GM12875 (cell line): ENCODE results near the gene PLIN3.
"Not testable (repeated sequence)": the region's sequence is repeated elsewhere in the genome, so short reads cannot be mapped to it uniquely, and the experiment has no call there.

Source experiments
- H3K4me3 ChIP-seq: one replicate; pipeline ENCODE4 v1.5.1; 2011; ENCODE audit warnings: low read depth, low read length, control low read depth
- CTCF ChIP-seq: IDR thresholded peaks from 2 replicates; pipeline ENCODE4 v1.5.1; 2011; ENCODE audit warnings: low read depth, mild to moderate bottlenecking, control low read depth, inconsistent platforms, low read length, moderate library complexity, borderline replicate concordance; ENCODE audit not compliant: insufficient read depth

PLIN3 gene

GRCh38 chr19:4831304-4831978 is 36.0 kb downstream of the PLIN3 start, which contains the start of gene TICAM1:
TICAM1 (minus strand) TSS chr19:4831712; CDS start chr19:4818377, 13,335 bp downstream.
- no peak for TF ChIP-seq CTCF
- peak within 1 kb of the TSS; percentile 67 for H3K4me3 ChIP-seq

DNA sequence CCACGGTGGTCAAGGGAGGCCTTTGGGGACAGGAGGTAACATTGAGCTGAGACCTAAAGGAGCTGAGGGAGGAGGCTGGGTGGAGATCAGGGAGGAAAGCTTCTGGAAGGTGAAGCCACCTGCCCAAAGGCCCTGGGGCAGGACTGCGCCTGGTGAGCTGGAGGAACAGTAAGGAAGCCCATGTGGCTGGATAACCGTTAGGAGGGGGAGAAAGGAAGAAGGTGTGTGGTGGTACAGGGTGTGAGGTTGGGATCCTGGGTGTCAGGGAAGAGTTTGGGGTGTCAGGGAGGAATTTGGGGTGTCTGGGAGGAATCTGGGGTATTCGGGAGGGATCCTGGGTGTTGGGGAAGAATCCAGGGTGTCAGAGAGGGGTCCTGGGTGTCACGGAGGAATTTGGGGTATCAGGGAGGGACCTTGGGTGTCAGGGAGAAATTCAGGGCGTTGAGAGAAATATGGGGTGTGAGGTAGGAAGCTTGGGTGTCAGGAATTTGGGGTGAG is 36.6 kb downstream of the PLIN3 start:
- TF ChIP-seq CTCF, result no peak
- H3K4me3 ChIP-seq, result peak overlapping the region; percentile 67

DNA sequence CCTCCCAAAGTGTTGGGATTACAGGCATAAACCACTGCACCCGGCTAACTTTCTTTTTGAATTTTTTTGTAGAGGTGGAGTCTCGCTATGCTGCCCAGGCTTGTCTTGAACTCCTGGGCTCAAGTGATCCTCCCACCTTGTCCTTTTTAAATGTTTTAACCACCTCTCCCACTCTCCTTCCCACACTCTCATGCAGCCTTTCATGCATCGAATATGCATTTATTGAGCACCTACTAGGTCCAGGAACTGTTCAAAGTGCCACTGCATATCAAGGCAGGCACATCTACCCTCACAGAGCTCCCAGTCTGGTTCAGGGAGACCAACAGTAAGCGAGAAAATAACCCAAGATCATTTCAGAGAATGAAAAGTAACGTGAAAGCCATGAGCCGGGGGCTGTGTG is 37.1 kb downstream of the PLIN3 start:
- peak overlapping the region; percentile 67 for H3K4me3 ChIP-seq
- TF ChIP-seq CTCF, result no peak

GRCh38 chr19:4829001-4829712 is 38.3 kb downstream of the PLIN3 start:
- no peak for TF ChIP-seq CTCF
- H3K4me3 ChIP-seq, result peak overlapping the region; percentile 40

DNA sequence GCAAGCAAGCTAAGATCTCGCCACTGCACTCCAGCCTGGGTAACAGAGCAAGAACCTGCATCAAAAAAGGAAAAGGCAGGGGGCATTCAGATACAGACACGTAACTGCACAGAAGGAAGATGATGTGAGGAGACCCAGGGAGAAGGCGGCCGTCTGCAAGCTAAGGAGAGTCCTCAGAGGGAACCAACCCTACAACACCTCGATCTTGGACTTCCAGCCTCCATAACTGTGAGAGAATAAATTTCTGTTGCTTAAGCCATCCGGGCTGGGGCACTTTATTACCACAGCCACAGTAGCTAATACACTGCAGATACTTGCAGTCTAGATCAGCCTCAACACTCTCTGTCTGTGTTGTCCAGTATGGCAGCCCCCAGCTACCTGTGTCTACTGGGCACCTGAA is 43.9 kb downstream of the PLIN3 start:
- H3K4me3 ChIP-seq, result no peak overlapping the region
- no peak for TF ChIP-seq CTCF

DNA sequence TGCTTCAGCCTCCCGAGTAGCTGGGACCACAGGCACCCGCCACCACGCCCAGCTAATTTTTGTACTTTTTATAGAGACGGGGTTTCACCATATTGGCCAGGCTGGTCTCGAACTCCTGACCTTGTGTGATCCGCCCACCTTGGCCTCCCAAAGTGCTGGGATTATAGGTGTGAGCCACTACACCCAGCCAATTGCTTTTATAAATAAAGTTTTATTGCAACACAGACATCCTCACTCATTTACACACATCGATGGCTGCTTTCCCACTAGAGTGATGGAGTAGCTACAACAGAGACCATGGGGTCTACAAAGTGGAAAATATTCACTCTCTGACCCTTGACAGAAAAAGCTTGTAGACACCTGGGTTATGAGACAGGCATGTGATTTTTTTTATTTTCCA is 45.1 kb downstream of the PLIN3 start:
- H3K4me3 ChIP-seq, result not testable (repeated sequence)

- H3K4me3 ChIP-seq, result no peak overlapping the region
- TF ChIP-seq CTCF, result no peak
These were observed 46.2 kb downstream of the PLIN3 start for GRCh38 chr19:4821265-4821664.
